Endothelial cell of umbilical vein (primary cell): ENCODE data around the gene NLGN2. TPM values are rescaled to one million over a fixed set of nuclear protein-coding genes. Genes with fewer than 3 reads are reported as not detected.

Experiments used
- BruUV-seq: library from RNA; stranded (reverse); fragments of 400-500 nt; replicated peaks from 2 replicates; lab custom pipeline; 2021; lab: Mats Ljungman, UMichigan
- CTCF ChIA-PET: fragments of 300-600, 350-600 bp; sonication (Branson Sonifier 250); formaldehyde crosslinking; loops from one replicate; lab custom pipeline; 2021; ENCODE audit warnings: antibody characterized with exemption, inconsistent platforms; lab: Charles Lee
- POLR2A ChIA-PET: fragments of 300-600, 350-600 bp; sonication (Branson Sonifier 250); formaldehyde crosslinking; loops from one replicate; lab custom pipeline; 2021; ENCODE audit warnings: antibody characterized with exemption, inconsistent platforms; lab: Charles Lee
- DNase-seq: peaks from one replicate; pipeline ENCODE4 v3.0.0-alpha.2; 2011; ENCODE audit warnings: low read depth, low spot score
- FAIRE-seq: peaks from 2 replicates; lab custom pipeline; 2011; peaks lifted over from hg19 to GRCh38; lab: Jason Lieb, UNC
- H2AFZ ChIP-seq: 2 replicates; pipeline ENCODE4 v1.6.0; 2012; ENCODE audit warnings: low read depth, low read length, control low read depth, inconsistent platforms
- H3K27ac ChIP-seq: 2 replicates; pipeline ENCODE4 v1.5.1; 2011; ENCODE audit warnings: low read depth, mild to moderate bottlenecking, control low read depth, low read length, moderate library complexity; ENCODE audit not compliant: insufficient read depth
- H3K27me3 ChIP-seq, 2 experiments: 2 replicates each; pipeline versions ENCODE4 v1.6.0 to v1.6.1; 2011; ENCODE audit warnings: low read length in 2 of 2, mixed read lengths in 1 of 2; ENCODE audit not compliant: control insufficient read depth in 2 of 2, insufficient read depth in 2 of 2
- H3K36me3 ChIP-seq, 2 experiments: 2 replicates in 1 of 2; 3 replicates in 1 of 2; pipeline ENCODE4 v1.5.1; 2011; ENCODE audit warnings: low read length in 2 of 2, mild to moderate bottlenecking in 1 of 2, moderate library complexity in 1 of 2; ENCODE audit not compliant: control insufficient read depth in 2 of 2, insufficient read depth in 2 of 2; ENCODE audit errors: extremely low read depth in 1 of 2
- H3K4me1 ChIP-seq: 3 replicates; pipeline ENCODE4 v1.5.1; 2011; ENCODE audit warnings: mild to moderate bottlenecking, low read length; ENCODE audit not compliant: control insufficient read depth, insufficient read depth; ENCODE audit errors: extremely low read depth
- H3K4me2 ChIP-seq: 2 replicates; pipeline ENCODE4 v1.6.1; 2011; ENCODE audit warnings: low read length, control low read depth, mixed read lengths; ENCODE audit not compliant: insufficient read depth
- H3K4me3 ChIP-seq, 3 experiments: fragments of 200-600 bp in 1 of 3; sonication (generic), shearing (Covaris generic) in 1 of 3; replicated peaks in 1 of 3; 2 replicates each; pipeline ENCODE4 v1.5.1; 2011 to 2016; ENCODE audit warnings: control low read depth in 3 of 3, low read length in 3 of 3, mild to moderate bottlenecking in 2 of 3, inconsistent platforms in 1 of 3, low read depth in 1 of 3, moderate library complexity in 1 of 3; ENCODE audit not compliant: insufficient read depth in 1 of 3
- H3K79me2 ChIP-seq: 2 replicates; pipeline ENCODE4 v1.6.0; 2012; ENCODE audit warnings: low read length, inconsistent platforms; ENCODE audit not compliant: control insufficient read depth, insufficient read depth
- H3K9ac ChIP-seq: replicated peaks from 2 replicates; pipeline ENCODE3; 2011; ENCODE audit warnings: low read length, control low read depth; ENCODE audit not compliant: insufficient read depth; ENCODE audit errors: extremely low read depth
- H3K9me1 ChIP-seq: replicated peaks from 3 replicates; pipeline ENCODE4 v1.6.0; 2011; ENCODE audit warnings: mild to moderate bottlenecking, low read length; ENCODE audit not compliant: control insufficient read depth, insufficient read depth; ENCODE audit errors: extremely low read depth
- H3K9me3 ChIP-seq: replicated peaks from 2 replicates; pipeline ENCODE4 v1.5.1; 2012; ENCODE audit warnings: low read length, inconsistent platforms; ENCODE audit not compliant: control insufficient read depth, insufficient read depth
- H4K20me1 ChIP-seq: replicated peaks from 2 replicates; pipeline ENCODE3; 2011; ENCODE audit warnings: mild to moderate bottlenecking, low read length; ENCODE audit not compliant: control insufficient read depth, insufficient read depth; ENCODE audit errors: extremely low read depth
- CTCF ChIP-seq, 2 donors: IDR thresholded peaks; 1 replicate in 1 of 2; 2 replicates in 1 of 2; pipeline ENCODE4 v1.5.1; 2011; ENCODE audit warnings: low read length in 2 of 2, mild to moderate bottlenecking in 2 of 2, moderate library complexity in 2 of 2, control low read depth in 1 of 2, inconsistent platforms in 1 of 2, low read depth in 1 of 2; ENCODE audit not compliant: insufficient read depth in 1 of 2; ENCODE audit errors: extremely low read depth in 1 of 2
- EZH2 ChIP-seq: IDR thresholded peaks from 2 replicates; pipeline ENCODE4 v1.6.1; 2012; ENCODE audit warnings: borderline replicate concordance, low read depth, mild to moderate bottlenecking, moderate library complexity, low read length, inconsistent platforms; ENCODE audit not compliant: severe bottlenecking
- FOS ChIP-seq: IDR thresholded peaks from 2 replicates; pipeline ENCODE4 v1.6.1; 2011; ENCODE audit warnings: mild to moderate bottlenecking, low read length, moderate library complexity, borderline replicate concordance; ENCODE audit not compliant: insufficient read depth
- GATA2 ChIP-seq: IDR thresholded peaks from 2 replicates; pipeline ENCODE4 v1.7.0; 2011; ENCODE audit warnings: low read depth, mild to moderate bottlenecking, moderate library complexity, mixed read lengths, low read length; ENCODE audit not compliant: insufficient read length, insufficient read depth
- JUN ChIP-seq: IDR thresholded peaks from 2 replicates; pipeline ENCODE4 v1.6.1; 2011; ENCODE audit warnings: borderline replicate concordance, low read depth; ENCODE audit not compliant: insufficient read length, insufficient read depth
- MAX ChIP-seq: IDR thresholded peaks from 2 replicates; pipeline ENCODE4 v1.6.1; 2011; ENCODE audit not compliant: insufficient read depth, insufficient read length
- MYC ChIP-seq: IDR thresholded peaks from one replicate; pipeline ENCODE4 v1.6.1; 2011; ENCODE audit warnings: mild to moderate bottlenecking, low read depth, low read length
- POLR2A ChIP-seq: IDR thresholded peaks from 2 replicates; pipeline ENCODE4 v1.6.1; 2012; ENCODE audit warnings: low read depth, mild to moderate bottlenecking, control low read depth, low read length
- POLR2AphosphoS5 ChIP-seq: IDR thresholded peaks from 2 replicates; pipeline ENCODE4 v1.6.1; 2012; ENCODE audit warnings: low read depth, mild to moderate bottlenecking, control low read depth, low read length, moderate library complexity; ENCODE audit not compliant: insufficient read depth
- dilution Hi-C: fragments of 300-500 bp; cut with MboI; formaldehyde crosslinking; loops from one replicate; pipeline ENCODE4 v1.15.0; 2019; ENCODE audit warnings: low sequenced_read_pairs; ENCODE audit not compliant: extremely low pct_ligation_motif_present
- intact Hi-C: fragments of 100-400 bp; cut with micrococcal nuclease; formaldehyde crosslinking; loops from one replicate; pipeline ENCODE4 v1.10.0; 2022
- polyA plus RNA-seq, 4 experiments: library from polyadenylated mRNA; depleted of rRNA in 3 of 4; stranded (reverse) in 3 of 4; unstranded in 1 of 4; fragments of >200 nt; gene quantifications; 2 replicates each; pipeline versions ENCODE4 v1.2.1 to v1.2.3, GENCODE V29; 2011 to 2012; ENCODE audit warnings: missing spikeins in 1 of 4
- total RNA-seq: library from RNA; stranded (reverse); gene quantifications from 2 replicates; pipeline ENCODE4 v1.2.3, GENCODE V29; 2021

The NLGN2 gene
- total and polyA plus RNA-seq, 2 donors (not counting 3 experiments of a cell fraction or from before 2014, with no cell fraction given) = 15.4 to 25.9 TPM

GRCh38 chr17:7408863-7409262 lies 1.2 kb downstream of the NLGN2 start:
- no peak overlapping the region for H3K9ac ChIP-seq
- no peak overlapping the region for H3K4me2 ChIP-seq
- no peak for DNase-seq
- TF ChIP-seq POLR2A (no peak), FOS (no peak), POLR2AphosphoS5 (no peak), CTCF (IDR thresholded peaks at IDR 0.05; ENCODE audit: extremely low read depth in 1 of 2, insufficient read depth in 1 of 2, low read depth in 1 of 2, low read length in 2 of 2) (no peak), JUN (no peak), MAX (no peak), MYC (no peak), EZH2 (no peak), GATA2 (no peak)
- no peaks in the 10 kb centered on the region for H4K20me1 ChIP-seq
- dilution Hi-C loops (no loop called here), intact Hi-C loops (no loop called here)
- no peak overlapping the region for H3K27ac ChIP-seq
- no peak for FAIRE-seq
- no peak overlapping the region for H2AFZ ChIP-seq
- no peaks in the 10 kb centered on the region for H3K9me3 ChIP-seq
- POLR2A ChIA-PET = no interaction called here
- H3K27me3 ChIP-seq = no peaks in the 10 kb centered on the region
- H3K9me1 ChIP-seq = no peaks in the 10 kb centered on the region
- peaks cover 0 to 15% of the 10 kb centered on the region in 2 experiments for H3K36me3 ChIP-seq
- H3K79me2 ChIP-seq = peaks cover 2% of the 10 kb centered on the region
- peaks cover 4% of the 10 kb centered on the region for H3K4me1 ChIP-seq
- H3K4me3 ChIP-seq = no peak overlapping the region
- CTCF ChIA-PET = no interaction called here
- BruUV-seq = no TSS peak
